D721Med (cell line): Measurements from ENCODE around the gene ASIC2.

Experiments
- DNase-seq: peaks from one replicate; pipeline ENCODE4 v3.0.0; 2011; ENCODE audit warnings: low spot score; ENCODE audit not compliant: insufficient read length
- FAIRE-seq: peaks from 2 replicates; lab custom pipeline; 2011; peaks lifted over from hg19 to GRCh38; lab: Jason Lieb, UNC
- CTCF ChIP-seq: IDR thresholded peaks from 2 replicates; pipeline ENCODE4 v1.5.1; 2012; ENCODE audit warnings: mild to moderate bottlenecking, control low read depth; ENCODE audit not compliant: insufficient read depth; ENCODE audit errors: missing control alignments

Gene ASIC2

GRCh38 chr17:33280162-33280943, 12.7 kb downstream of the ASIC2 start:
- DNase-seq (no peak), FAIRE-seq (no peak)
- no peak for TF ChIP-seq CTCF

GRCh38 chr17:33277436-33278100, 15.5 kb downstream of the ASIC2 start:
- FAIRE-seq, result no peak
- DNase-seq, result no peak
- no peak for TF ChIP-seq CTCF

GRCh38 chr17:33273743-33274410, 19.2 kb downstream of the ASIC2 start:
- FAIRE-seq (no peak), DNase-seq (no peak)
- TF ChIP-seq CTCF, result no peak

DNA sequence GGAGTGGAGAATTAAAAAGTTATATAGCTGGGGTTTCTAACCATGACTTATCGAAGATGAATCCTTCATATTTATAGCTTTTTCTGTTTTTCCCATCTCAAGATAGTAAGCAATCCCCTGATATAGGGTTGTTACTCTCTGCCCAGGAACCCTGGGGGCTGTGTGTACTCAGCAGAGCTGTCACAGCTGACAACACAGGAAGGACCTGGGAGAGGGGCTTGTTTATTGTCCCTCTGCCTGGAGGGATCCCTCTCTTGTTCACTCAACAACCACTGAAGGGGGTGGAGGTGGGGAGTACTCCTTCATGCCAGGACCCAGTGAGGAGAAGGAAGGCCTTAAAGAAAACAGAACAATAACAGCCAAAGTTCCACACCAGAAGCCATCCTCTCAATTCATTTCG, 19.8 kb downstream of the ASIC2 start:
- DNase-seq, result no peak
- FAIRE-seq, result no peak
- TF ChIP-seq CTCF, result no peak

DNA sequence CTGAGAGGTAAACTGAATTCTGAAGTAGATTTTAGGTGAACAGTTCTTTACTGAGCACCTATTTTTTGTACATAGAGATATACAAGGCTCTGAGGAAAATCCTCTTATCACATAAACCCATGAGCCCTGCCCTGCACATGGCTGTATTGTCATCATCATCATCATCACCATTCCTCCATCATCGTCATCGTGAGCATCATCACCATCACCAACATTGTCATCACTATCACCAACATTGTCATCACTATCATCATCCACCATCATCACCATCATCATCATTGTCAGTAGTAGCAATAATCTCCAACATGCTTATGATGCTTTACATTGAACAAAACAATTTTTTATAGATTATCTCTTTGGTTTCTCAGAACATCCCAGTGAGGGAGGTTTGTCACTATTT, 20.7 kb downstream of the ASIC2 start:
- no peak for TF ChIP-seq CTCF
- no peak for FAIRE-seq

GRCh38 chr17:33269337-33270060, 23.6 kb downstream of the ASIC2 start:
- TF ChIP-seq CTCF, result no peak
- FAIRE-seq (no peak), DNase-seq (no peak)

More for the DNA sequence above, 20.7 kb downstream of the ASIC2 start:
- no peak for DNase-seq
